ENCODE measurements around the gene CELF2.

The CELF2 gene

DNA sequence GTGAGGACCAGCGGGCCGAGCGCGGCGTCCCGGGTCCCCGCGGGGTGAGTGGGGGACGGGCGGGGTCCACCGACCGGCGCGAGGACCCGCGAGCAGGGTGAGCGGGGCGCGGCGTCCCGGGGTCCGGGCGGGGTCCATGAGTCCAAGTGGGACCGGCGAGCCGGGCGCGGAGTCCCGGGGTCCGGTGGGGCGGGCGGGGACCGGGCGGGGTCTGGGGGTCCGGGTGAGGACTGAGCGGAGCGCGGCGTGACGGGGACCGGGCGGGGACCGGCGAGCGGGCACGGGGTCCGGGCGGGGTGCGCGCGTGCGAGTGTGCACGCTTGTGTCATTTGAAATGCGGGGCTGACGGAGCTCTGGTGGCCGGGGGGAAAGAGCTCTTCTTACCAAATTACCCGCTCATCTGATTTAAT lies 765 bp downstream of the CELF2 start:
- peak overlapping the region; percentile 44 for H3K4me3 ChIP-seq (ENCODE audit: low read depth, low read length)
- TF ChIP-seq, protein P1, sequence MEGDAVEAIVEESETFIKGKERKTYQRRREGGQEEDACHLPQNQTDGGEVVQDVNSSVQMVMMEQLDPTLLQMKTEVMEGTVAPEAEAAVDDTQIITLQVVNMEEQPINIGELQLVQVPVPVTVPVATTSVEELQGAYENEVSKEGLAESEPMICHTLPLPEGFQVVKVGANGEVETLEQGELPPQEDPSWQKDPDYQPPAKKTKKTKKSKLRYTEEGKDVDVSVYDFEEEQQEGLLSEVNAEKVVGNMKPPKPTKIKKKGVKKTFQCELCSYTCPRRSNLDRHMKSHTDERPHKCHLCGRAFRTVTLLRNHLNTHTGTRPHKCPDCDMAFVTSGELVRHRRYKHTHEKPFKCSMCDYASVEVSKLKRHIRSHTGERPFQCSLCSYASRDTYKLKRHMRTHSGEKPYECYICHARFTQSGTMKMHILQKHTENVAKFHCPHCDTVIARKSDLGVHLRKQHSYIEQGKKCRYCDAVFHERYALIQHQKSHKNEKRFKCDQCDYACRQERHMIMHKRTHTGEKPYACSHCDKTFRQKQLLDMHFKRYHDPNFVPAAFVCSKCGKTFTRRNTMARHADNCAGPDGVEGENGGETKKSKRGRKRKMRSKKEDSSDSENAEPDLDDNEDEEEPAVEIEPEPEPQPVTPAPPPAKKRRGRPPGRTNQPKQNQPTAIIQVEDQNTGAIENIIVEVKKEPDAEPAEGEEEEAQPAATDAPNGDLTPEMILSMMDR (IDR thresholded peaks at IDR 0.05; ENCODE audit: insufficient read depth, low read length, missing control alignments) = no peak
- no peak for DNase-seq (ENCODE audit: low read depth, low spot score)
- ChIA-PET CTCF (no interaction called here), POLR2A (no interaction called here)

DNA sequence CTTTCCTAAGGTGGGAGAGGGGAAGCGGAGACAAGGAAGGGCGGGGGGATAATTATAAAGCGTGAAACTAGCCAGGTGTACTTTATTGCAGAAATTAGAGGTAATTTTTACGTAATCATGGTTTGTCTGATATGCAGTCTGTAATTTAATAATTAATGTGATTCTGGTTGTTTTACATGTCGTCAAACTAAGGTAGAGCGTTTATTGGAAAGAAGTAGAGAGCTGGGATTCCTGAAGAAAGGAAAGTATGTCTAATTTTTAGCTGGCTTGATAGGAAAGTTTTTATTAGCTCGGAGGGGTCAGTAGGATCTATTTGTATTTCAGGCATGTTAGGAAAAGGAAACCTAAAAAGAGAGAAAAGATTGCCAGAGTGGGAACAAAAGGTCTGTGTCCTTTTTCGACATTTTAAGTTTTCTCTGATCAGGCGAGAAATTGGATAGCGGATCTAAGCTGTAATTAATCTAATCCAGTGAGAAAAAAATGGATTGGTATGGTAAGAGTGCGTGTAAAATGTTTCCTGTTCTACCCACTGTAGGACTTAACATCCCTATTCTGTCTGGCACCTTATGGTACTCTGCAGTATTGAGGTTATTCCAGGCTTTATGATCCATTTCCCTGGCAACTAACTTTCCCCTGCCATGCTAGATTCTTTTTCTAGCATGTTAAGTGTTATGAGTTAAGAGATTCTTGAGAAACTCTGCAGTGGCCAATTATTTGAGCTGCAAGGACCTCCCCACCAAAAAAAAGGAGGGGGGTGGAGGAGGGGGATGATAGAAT lies 1.4 kb downstream of the CELF2 start:
- no peak for DNase-seq (ENCODE audit: low read depth, low spot score)
- no peak overlapping the region for H3K4me3 ChIP-seq (ENCODE audit: low read depth, low read length)
- ChIA-PET POLR2A (no interaction called here), CTCF (interaction anchor here (0.9 kb wide), 1 partner anchor 17 kb away, joined by 3 read pairs; no protein-coding TSS in a partner anchor)
- TF ChIP-seq, protein P1 (IDR thresholded peaks at IDR 0.05; ENCODE audit: insufficient read depth, low read length, missing control alignments) = no peak

DNA sequence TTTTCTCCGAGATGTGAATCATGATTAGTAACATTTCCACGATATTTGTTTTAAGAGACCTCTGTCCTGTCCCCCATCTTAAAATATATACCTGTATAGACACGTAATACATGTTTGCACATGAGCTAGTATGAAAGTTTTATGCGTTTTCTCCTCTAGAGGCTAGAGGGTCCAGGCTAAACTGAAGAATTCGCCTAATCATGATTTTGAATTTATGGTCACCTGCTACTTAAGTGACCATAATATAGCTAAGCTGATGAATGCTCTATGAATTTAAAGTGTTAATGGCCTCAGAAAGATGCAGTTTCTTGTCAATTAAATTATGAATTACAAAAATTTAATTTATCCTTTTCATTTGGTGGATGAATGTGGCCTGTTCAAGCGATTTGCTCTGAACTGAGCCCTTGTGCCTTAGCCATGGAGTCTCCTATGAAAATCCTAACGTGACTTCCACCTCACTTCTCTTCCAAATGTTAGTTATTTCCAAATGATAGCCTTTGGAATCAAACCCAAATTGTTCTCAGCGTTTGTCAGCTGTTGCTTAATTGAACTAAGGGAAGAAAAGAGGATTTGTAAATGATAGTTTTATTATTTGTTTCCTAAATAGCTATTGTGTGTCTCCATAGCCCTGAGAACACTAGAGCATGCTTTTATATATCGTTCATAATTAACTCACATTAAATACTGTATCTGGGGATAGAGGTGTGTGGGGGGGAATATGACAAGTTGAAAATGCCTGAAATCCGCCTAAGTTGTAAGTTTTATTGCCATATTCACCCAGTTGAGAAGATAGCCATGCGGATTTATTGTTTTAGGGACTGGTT lies 2.3 kb downstream of the CELF2 start:
- TF ChIP-seq, protein P1 (IDR thresholded peaks at IDR 0.05; ENCODE audit: insufficient read depth, low read length, missing control alignments) = no peak
- CTCF ChIA-PET = interaction anchor here (0.9 kb wide), 1 partner anchor 16 kb away, joined by 3 read pairs; no protein-coding TSS in a partner anchor
- H3K4me3 ChIP-seq (ENCODE audit: low read depth, low read length) = no peak overlapping the region
- POLR2A ChIA-PET = no interaction called here
- DNase-seq (ENCODE audit: low read depth, low spot score) = no peak

DNA sequence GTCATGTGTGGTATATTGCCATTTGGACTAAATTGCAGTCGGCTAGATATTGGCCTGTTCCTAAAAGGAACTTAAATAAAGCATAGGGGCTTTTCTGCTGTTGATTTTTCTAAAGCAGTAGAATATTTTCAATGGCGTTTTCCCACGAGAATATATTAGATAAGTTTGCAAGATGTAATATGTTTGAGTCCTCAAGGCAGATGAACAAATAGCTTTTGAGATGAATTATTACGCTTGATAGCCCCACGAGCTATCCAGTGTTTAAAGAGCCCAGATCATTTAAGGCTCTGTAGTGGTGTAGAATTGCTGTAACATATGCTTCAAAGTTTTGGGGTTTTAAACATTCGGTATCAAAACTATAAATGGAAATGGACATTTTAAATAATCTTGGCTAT lies 2.9 kb downstream of the CELF2 start:
- CTCF ChIA-PET = no interaction called here
- H3K4me3 ChIP-seq (ENCODE audit: low read depth, low read length) = no peak overlapping the region
- no peak for DNase-seq (ENCODE audit: low read depth, low spot score)
- TF ChIP-seq, protein P1 (IDR thresholded peaks at IDR 0.05; ENCODE audit: insufficient read depth, low read length, missing control alignments) = no peak
- POLR2A ChIA-PET = no interaction called here

DNA sequence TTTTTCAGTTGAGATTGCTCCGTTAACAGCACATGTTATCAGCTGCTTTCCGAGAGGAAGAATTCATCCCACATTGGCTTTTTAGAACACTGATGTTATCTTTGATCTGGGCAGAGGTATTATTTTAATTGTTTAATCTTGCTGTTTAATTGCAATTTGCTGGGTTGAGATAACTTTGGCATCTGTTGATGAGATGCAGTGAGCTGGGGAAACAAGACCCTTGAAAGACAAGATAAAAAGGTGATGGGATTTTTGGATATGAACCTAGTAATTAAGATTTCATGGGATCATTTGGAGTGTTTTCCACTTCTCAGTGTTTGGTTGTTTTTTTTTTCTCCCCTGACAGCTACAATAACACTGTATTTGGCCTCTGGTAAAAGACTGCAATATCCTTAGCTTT lies 4.5 kb downstream of the CELF2 start:
- ChIA-PET POLR2A (no interaction called here), CTCF (no interaction called here)
- TF ChIP-seq, protein P1 (IDR thresholded peaks at IDR 0.05; ENCODE audit: insufficient read depth, low read length, missing control alignments) = no peak
- DNase-seq (ENCODE audit: low read depth, low spot score) = no peak
- H3K4me3 ChIP-seq (ENCODE audit: low read depth, low read length) = no peak overlapping the region
